ENCODE data around the gene ACTN4. TPM values are rescaled to one million over a fixed set of nuclear protein-coding genes. Genes with fewer than 3 reads are reported as not detected.

Gene ACTN4
- total RNA-seq, 5 donors from 2014 or later (not counting 1 experiment from before 2014, with no cell fraction given), result 100.0 to 201 (median 175) TPM

DNA sequence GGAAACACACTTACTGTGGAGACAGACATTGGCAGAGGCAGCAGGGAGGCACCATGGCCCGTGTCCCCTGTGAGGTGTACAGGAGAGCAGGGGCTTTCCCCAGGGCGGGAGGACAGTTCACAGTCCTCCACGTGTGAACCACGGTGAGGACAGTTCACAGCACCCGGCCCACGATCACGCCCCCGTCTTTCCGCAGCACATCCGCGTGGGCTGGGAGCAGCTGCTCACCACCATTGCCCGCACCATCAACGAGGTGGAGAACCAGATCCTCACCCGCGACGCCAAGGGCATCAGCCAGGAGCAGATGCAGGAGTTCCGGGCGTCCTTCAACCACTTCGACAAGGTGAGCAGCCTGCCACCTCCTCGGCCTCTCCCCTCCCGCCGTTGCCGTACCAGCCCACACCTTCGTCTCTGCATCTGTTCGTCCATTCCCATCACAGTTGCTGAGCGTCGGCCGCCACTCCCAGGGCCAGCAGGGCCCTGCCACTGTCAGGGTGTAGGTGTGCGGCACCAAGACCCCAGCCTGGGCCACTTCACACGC, 79.4 kb downstream of the ACTN4 start:
- peaks cover 0 to 33% of the 10 kb centered on the region in 2 experiments for H3K4me1 ChIP-seq (ENCODE audit: control insufficient read depth in 1 of 2, extremely low read depth in 1 of 2, insufficient read depth in 2 of 2, low read length in 2 of 2)
- peak overlapping the region; percentile 55 for H3K27ac ChIP-seq (ENCODE audit: low read length)
- H3K36me3 Mint-ChIP-seq, result peaks cover 8% of the 10 kb centered on the region
- no peaks in the 10 kb centered on the region for H3K9me3 ChIP-seq
- H3K36me3 ChIP-seq (ENCODE audit: control insufficient read depth in 2 of 2, extremely low read depth in 1 of 2, insufficient read depth in 1 of 2, low read length in 1 of 2), result peaks cover 5 to 60% of the 10 kb centered on the region in 2 donors
- peak overlapping the region in 1 of 2 donors; percentile 6 for H3K27ac Mint-ChIP-seq
- no peak overlapping the region for H3K4me3 Mint-ChIP-seq
- CTCF ChIA-PET, result no interaction called here
- DNase-seq, result peak in 23 of 35 experiments; percentile 12 to 60 (median 33)
- WGBS (ENCODE audit: insufficient coverage), result 59% methylated on average over 30 of the region's 30 CpGs
- H3K4me1 Mint-ChIP-seq, result peaks cover 11 to 15% (median 12%) of the 10 kb centered on the region in 3 donors
- no peaks in the 10 kb centered on the region for H3K27me3 Mint-ChIP-seq
- ATAC-seq (replicated peaks in 1 of 4), result peak in 1 of 4 experiments; percentile 43
- no peaks in the 10 kb centered on the region for H3K9me3 Mint-ChIP-seq
- no peak overlapping the region for H3K4me3 ChIP-seq (ENCODE audit: control insufficient read depth in 1 of 2, extremely low read depth in 1 of 2, low read length in 1 of 2)
- POLR2A ChIA-PET, result no interaction called here
- no peaks in the 10 kb centered on the region for H3K27me3 ChIP-seq (replicated peaks in 1 of 2; ENCODE audit: control insufficient read depth in 2 of 2, extremely low read depth in 1 of 2, insufficient read depth in 2 of 2, low read length in 1 of 2)

DNA sequence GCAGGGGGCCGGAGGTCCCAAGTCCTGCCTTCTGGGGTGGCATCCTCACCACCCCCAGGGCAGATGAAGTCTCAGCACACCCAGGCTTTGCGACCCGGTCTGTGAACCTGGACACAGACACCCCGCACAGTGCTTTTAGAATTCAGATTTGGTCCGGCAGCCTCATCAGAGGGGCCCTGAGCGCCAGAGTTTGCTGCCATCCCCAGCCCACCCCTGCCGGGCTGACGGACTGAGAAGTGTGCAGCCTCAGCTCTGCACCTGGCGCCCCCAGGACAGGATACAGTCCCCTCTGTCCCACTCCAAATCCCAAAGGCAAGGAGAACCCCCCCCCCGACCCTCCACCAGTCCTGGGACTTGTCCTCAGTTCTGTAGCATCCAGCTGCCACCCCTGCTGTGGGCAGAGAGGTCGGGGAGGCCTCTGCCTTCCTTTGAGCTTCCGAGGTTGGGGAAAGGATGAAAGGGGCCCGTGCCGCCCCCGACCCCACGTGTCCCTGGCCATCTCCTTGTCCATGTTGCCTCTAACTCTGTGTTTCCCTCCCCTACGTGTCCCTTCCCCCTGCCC, 79.9 kb downstream of the ACTN4 start:
- 92% methylated on average over 13 of the region's 17 CpGs for WGBS (ENCODE audit: insufficient coverage)
- H3K27me3 Mint-ChIP-seq, result no peaks in the 10 kb centered on the region
- H3K4me1 ChIP-seq (ENCODE audit: control insufficient read depth in 1 of 2, extremely low read depth in 1 of 2, insufficient read depth in 2 of 2, low read length in 2 of 2), result peaks cover 0 to 34% of the 10 kb centered on the region in 2 experiments
- H3K4me1 Mint-ChIP-seq, result peaks cover 11 to 15% (median 12%) of the 10 kb centered on the region in 3 donors
- ATAC-seq (replicated peaks in 1 of 4), result no peak
- POLR2A ChIA-PET, result no interaction called here
- H3K27ac Mint-ChIP-seq, result no peak overlapping the region
- H3K4me3 Mint-ChIP-seq, result no peak overlapping the region
- no peaks in the 10 kb centered on the region for H3K9me3 Mint-ChIP-seq
- H3K9me3 ChIP-seq, result no peaks in the 10 kb centered on the region
- no peak for DNase-seq
- peaks cover 5 to 54% of the 10 kb centered on the region in 2 donors for H3K36me3 ChIP-seq (ENCODE audit: control insufficient read depth in 2 of 2, extremely low read depth in 1 of 2, insufficient read depth in 1 of 2, low read length in 1 of 2)
- H3K4me3 ChIP-seq (ENCODE audit: control insufficient read depth in 1 of 2, extremely low read depth in 1 of 2, low read length in 1 of 2), result no peak overlapping the region
- CTCF ChIA-PET, result no interaction called here
- H3K27me3 ChIP-seq (replicated peaks in 1 of 2; ENCODE audit: control insufficient read depth in 2 of 2, extremely low read depth in 1 of 2, insufficient read depth in 2 of 2, low read length in 1 of 2), result no peaks in the 10 kb centered on the region
- peaks cover 8% of the 10 kb centered on the region for H3K36me3 Mint-ChIP-seq
- no peak overlapping the region for H3K27ac ChIP-seq (ENCODE audit: low read length)

GRCh38 chr19:38727868-38728660, 80.6 kb downstream of the ACTN4 start:
- WGBS (ENCODE audit: insufficient coverage), result 92% methylated on average over 29 of the region's 33 CpGs

GRCh38 chr19:38728752-38729541, 81.5 kb downstream of the ACTN4 start:
- ATAC-seq (replicated peaks in 1 of 4) (no peak), DNase-seq (no peak)
- Histone ChIP-seq H3K4me1 (ENCODE audit: control insufficient read depth in 1 of 2, extremely low read depth in 1 of 2, insufficient read depth in 2 of 2, low read length in 2 of 2) (peaks cover 0 to 46% of the 10 kb centered on the region in 2 experiments), H3K36me3 (ENCODE audit: control insufficient read depth in 2 of 2, extremely low read depth in 1 of 2, insufficient read depth in 1 of 2, low read length in 1 of 2) (peaks cover 5 to 39% of the 10 kb centered on the region in 2 donors), H3K27ac (ENCODE audit: low read length) (no peak overlapping the region), H3K4me3 (ENCODE audit: control insufficient read depth in 1 of 2, extremely low read depth in 1 of 2, low read length in 1 of 2) (no peak overlapping the region), H3K27me3 (replicated peaks in 1 of 2; ENCODE audit: control insufficient read depth in 2 of 2, extremely low read depth in 1 of 2, insufficient read depth in 2 of 2, low read length in 1 of 2) (no peaks in the 10 kb centered on the region), H3K9me3 (no peaks in the 10 kb centered on the region)
- Mint-ChIP-seq H3K4me3 (no peak overlapping the region), H3K4me1 (peaks cover 23 to 26% (median 24%) of the 10 kb centered on the region in 3 donors), H3K36me3 (peaks cover 8% of the 10 kb centered on the region), H3K27ac (no peak overlapping the region), H3K27me3 (no peaks in the 10 kb centered on the region), H3K9me3 (no peaks in the 10 kb centered on the region)
- ChIA-PET CTCF (interaction anchor here in 1 of 2 donors (0.6 kb wide), 1 partner anchor 54 kb away, joined by 3 read pairs; no protein-coding TSS in a partner anchor), POLR2A (no interaction called here)
- WGBS (ENCODE audit: insufficient coverage), result 95% methylated on average over 25 of the region's 37 CpGs

More at GRCh38 chr19:38727868-38728660, 80.6 kb downstream of the ACTN4 start:
- Histone ChIP-seq H3K36me3 (ENCODE audit: control insufficient read depth in 2 of 2, extremely low read depth in 1 of 2, insufficient read depth in 1 of 2, low read length in 1 of 2) (peaks cover 5 to 48% of the 10 kb centered on the region in 2 donors), H3K27ac (ENCODE audit: low read length) (no peak overlapping the region), H3K4me1 (ENCODE audit: control insufficient read depth in 1 of 2, extremely low read depth in 1 of 2, insufficient read depth in 2 of 2, low read length in 2 of 2) (peaks cover 0 to 38% of the 10 kb centered on the region in 2 experiments), H3K4me3 (ENCODE audit: control insufficient read depth in 1 of 2, extremely low read depth in 1 of 2, low read length in 1 of 2) (no peak overlapping the region), H3K27me3 (replicated peaks in 1 of 2; ENCODE audit: control insufficient read depth in 2 of 2, extremely low read depth in 1 of 2, insufficient read depth in 2 of 2, low read length in 1 of 2) (no peaks in the 10 kb centered on the region), H3K9me3 (no peaks in the 10 kb centered on the region)
- Mint-ChIP-seq H3K9me3 (no peaks in the 10 kb centered on the region), H3K4me1 (peaks cover 16 to 17% (median 17%) of the 10 kb centered on the region in 3 donors), H3K27ac (no peak overlapping the region), H3K36me3 (peaks cover 8% of the 10 kb centered on the region), H3K27me3 (no peaks in the 10 kb centered on the region), H3K4me3 (no peak overlapping the region)
- ATAC-seq (replicated peaks in 1 of 4), result no peak
- ChIA-PET POLR2A (no interaction called here), CTCF (no interaction called here)
- no peak for DNase-seq

DNA sequence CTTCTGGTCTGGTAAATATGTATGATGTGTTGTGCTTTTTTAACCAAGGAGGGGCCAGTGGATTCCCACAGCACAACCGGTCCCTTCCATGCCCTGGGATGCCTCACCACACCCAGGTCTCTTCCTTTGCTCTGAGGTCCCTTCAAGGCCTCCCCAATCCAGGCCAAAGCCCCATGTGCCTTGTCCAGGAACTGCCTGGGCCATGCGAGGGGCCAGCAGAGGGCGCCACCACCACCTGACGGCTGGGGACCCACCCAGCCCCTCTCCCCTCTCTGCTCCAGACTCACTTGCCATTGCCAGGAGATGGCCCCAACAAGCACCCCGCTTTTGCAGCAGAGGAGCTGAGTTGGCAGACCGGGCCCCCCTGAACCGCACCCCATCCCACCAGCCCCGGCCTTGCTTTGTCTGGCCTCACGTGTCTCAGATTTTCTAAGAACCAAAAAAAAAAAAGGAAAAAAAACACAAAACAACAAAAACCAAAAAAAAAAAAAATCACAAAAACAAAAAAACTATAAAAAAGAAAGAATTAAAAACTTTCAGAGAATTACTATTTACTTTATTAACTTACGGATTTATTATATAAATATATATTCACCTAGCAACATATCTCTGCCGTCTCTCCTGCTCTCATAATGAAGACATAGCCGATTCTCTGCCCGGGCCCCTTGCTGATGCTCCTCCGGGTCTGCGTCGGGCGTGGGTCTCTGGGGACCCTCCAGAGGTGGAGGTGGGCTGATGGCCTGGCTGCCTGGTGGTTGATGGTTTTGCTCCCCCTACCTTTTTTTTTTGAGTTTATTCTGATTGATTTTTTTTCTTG, 82.4 kb downstream of the ACTN4 start:
- Mint-ChIP-seq H3K9me3 (no peaks in the 10 kb centered on the region), H3K36me3 (peaks cover 8% of the 10 kb centered on the region), H3K27ac (peak overlapping the region in 1 of 2 donors; percentile 44), H3K27me3 (no peaks in the 10 kb centered on the region), H3K4me3 (no peak overlapping the region), H3K4me1 (peaks cover 33 to 35% (median 33%) of the 10 kb centered on the region in 3 donors)
- ATAC-seq (replicated peaks in 1 of 4), result peak; percentile 46 to 82 (median 57)
- 41% methylated on average over 6 of the region's 17 CpGs for WGBS (ENCODE audit: insufficient coverage)
- DNase-seq, result peak; percentile 48 to 82 (median 70)
- no peak overlapping the region for H3K27ac ChIP-seq (ENCODE audit: low read length)
- ChIA-PET CTCF (interaction anchor here (0.6 to 0.8 kb wide), 4 partner anchors 52 to 158 kb away, joined by 3 to 5 read pairs (median 3); no protein-coding TSS in a partner anchor), POLR2A (no interaction called here)
- H3K4me1 ChIP-seq (ENCODE audit: control insufficient read depth in 1 of 2, extremely low read depth in 1 of 2, insufficient read depth in 2 of 2, low read length in 2 of 2), result peaks cover 4 to 56% of the 10 kb centered on the region in 2 experiments
- no peaks in the 10 kb centered on the region for H3K9me3 ChIP-seq
- H3K27me3 ChIP-seq (replicated peaks in 1 of 2; ENCODE audit: control insufficient read depth in 2 of 2, extremely low read depth in 1 of 2, insufficient read depth in 2 of 2, low read length in 1 of 2), result no peaks in the 10 kb centered on the region
- peaks cover 5 to 31% of the 10 kb centered on the region in 2 donors for H3K36me3 ChIP-seq (ENCODE audit: control insufficient read depth in 2 of 2, extremely low read depth in 1 of 2, insufficient read depth in 1 of 2, low read length in 1 of 2)
- H3K4me3 ChIP-seq (ENCODE audit: control insufficient read depth in 1 of 2, extremely low read depth in 1 of 2, low read length in 1 of 2), result no peak overlapping the region

Data from T-cell (primary cell).